Measurements from ENCODE around the gene FBXO10. TPM values are rescaled to one million over a fixed set of nuclear protein-coding genes. Genes with fewer than 3 reads are reported as not detected.

The FBXO10 gene
- total and polyA plus RNA-seq, 2 experiments from 2014 or later = 3.4 to 13.4 TPM

DNA sequence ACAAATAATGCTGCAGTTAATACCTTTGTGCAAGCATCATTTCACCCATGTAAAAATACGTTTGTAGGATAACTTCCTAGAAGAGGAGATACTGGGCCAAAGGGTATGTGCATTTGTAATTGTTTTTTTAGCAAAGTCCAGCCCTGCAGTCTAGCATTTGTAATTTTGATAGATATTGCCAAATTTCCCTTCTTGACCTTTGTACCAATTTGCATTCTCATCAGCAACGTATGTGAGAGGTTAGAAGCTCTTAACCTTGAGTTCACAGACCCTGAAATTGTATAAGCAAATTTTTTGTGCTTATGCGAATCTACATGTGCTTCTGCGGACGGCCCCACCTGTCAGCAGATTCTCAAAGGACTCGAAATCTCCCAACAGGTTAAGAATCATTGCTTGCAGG lies 34.8 kb upstream of the FBXO10 start (continued):
- TF ChIP-seq, protein P1, sequence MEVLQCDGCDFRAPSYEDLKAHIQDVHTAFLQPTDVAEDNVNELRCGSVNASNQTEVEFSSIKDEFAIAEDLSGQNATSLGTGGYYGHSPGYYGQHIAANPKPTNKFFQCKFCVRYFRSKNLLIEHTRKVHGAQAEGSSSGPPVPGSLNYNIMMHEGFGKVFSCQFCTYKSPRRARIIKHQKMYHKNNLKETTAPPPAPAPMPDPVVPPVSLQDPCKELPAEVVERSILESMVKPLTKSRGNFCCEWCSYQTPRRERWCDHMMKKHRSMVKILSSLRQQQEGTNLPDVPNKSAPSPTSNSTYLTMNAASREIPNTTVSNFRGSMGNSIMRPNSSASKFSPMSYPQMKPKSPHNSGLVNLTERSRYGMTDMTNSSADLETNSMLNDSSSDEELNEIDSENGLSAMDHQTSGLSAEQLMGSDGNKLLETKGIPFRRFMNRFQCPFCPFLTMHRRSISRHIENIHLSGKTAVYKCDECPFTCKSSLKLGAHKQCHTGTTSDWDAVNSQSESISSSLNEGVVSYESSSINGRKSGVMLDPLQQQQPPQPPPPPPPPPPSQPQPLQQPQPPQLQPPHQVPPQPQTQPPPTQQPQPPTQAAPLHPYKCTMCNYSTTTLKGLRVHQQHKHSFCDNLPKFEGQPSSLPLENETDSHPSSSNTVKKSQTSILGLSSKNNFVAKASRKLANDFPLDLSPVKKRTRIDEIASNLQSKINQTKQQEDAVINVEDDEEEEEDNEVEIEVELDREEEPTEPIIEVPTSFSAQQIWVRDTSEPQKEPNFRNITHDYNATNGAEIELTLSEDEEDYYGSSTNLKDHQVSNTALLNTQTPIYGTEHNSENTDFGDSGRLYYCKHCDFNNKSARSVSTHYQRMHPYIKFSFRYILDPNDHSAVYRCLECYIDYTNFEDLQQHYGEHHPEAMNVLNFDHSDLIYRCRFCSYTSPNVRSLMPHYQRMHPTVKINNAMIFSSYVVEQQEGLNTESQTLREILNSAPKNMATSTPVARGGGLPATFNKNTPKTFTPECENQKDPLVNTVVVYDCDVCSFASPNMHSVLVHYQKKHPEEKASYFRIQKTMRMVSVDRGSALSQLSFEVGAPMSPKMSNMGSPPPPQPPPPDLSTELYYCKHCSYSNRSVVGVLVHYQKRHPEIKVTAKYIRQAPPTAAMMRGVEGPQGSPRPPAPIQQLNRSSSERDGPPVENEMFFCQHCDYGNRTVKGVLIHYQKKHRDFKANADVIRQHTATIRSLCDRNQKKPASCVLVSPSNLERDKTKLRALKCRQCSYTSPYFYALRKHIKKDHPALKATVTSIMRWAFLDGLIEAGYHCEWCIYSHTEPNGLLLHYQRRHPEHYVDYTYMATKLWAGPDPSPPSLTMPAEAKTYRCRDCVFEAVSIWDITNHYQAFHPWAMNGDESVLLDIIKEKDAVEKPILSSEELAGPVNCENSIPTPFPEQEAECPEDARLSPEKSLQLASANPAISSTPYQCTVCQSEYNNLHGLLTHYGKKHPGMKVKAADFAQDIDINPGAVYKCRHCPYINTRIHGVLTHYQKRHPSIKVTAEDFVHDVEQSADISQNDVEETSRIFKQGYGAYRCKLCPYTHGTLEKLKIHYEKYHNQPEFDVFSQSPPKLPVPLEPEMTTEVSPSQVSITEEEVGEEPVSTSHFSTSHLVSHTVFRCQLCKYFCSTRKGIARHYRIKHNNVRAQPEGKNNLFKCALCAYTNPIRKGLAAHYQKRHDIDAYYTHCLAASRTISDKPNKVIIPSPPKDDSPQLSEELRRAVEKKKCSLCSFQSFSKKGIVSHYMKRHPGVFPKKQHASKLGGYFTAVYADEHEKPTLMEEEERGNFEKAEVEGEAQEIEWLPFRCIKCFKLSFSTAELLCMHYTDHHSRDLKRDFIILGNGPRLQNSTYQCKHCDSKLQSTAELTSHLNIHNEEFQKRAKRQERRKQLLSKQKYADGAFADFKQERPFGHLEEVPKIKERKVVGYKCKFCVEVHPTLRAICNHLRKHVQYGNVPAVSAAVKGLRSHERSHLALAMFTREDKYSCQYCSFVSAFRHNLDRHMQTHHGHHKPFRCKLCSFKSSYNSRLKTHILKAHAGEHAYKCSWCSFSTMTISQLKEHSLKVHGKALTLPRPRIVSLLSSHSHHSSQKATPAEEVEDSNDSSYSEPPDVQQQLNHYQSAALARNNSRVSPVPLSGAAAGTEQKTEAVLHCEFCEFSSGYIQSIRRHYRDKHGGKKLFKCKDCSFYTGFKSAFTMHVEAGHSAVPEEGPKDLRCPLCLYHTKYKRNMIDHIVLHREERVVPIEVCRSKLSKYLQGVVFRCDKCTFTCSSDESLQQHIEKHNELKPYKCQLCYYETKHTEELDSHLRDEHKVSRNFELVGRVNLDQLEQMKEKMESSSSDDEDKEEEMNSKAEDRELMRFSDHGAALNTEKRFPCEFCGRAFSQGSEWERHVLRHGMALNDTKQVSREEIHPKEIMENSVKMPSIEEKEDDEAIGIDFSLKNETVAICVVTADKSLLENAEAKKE (CRISPR knock-in tag; IDR thresholded peaks at IDR 0.05) = no peak
- TF ChIP-seq EZH2 (IDR thresholded peaks at IDR 0.05; ENCODE audit: low read depth, unreplicated experiment) = no peak
- no peak for TF ChIP-seq POLR2AphosphoS5 (IDR thresholded peaks at IDR 0.05; ENCODE audit: low read depth)
- TF ChIP-seq, protein P2, sequence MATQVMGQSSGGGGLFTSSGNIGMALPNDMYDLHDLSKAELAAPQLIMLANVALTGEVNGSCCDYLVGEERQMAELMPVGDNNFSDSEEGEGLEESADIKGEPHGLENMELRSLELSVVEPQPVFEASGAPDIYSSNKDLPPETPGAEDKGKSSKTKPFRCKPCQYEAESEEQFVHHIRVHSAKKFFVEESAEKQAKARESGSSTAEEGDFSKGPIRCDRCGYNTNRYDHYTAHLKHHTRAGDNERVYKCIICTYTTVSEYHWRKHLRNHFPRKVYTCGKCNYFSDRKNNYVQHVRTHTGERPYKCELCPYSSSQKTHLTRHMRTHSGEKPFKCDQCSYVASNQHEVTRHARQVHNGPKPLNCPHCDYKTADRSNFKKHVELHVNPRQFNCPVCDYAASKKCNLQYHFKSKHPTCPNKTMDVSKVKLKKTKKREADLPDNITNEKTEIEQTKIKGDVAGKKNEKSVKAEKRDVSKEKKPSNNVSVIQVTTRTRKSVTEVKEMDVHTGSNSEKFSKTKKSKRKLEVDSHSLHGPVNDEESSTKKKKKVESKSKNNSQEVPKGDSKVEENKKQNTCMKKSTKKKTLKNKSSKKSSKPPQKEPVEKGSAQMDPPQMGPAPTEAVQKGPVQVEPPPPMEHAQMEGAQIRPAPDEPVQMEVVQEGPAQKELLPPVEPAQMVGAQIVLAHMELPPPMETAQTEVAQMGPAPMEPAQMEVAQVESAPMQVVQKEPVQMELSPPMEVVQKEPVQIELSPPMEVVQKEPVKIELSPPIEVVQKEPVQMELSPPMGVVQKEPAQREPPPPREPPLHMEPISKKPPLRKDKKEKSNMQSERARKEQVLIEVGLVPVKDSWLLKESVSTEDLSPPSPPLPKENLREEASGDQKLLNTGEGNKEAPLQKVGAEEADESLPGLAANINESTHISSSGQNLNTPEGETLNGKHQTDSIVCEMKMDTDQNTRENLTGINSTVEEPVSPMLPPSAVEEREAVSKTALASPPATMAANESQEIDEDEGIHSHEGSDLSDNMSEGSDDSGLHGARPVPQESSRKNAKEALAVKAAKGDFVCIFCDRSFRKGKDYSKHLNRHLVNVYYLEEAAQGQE (IDR thresholded peaks at IDR 0.05; ENCODE audit: unreplicated experiment) = no peak
- TF ChIP-seq STAT1 (IDR thresholded peaks at IDR 0.05; ENCODE audit: unreplicated experiment) = no peak
- TF ChIP-seq NANOG (IDR thresholded peaks at IDR 0.05; ENCODE audit: borderline replicate concordance) = no peak

Measured in GM23338 (cell line).